ENCODE measurements around the gene RAD51.
"Not testable (repeated sequence)": the region's sequence is repeated elsewhere in the genome, so short reads cannot be mapped to it uniquely, and the experiment has no call there.

The RAD51 gene

GRCh38 chr15:40694688-40695468 is at the start of gene RAD51:
TSS of gene RAD51 (plus strand) at chr15:40695174. CDS start at chr15:40698759, 3,585 bp downstream.
- peak within 1 kb of the TSS; percentile 88 for H3K4me3 ChIP-seq (ENCODE audit: low read depth, low read length)

GRCh38 chr15:40647523-40647922 is 47.5 kb upstream of the RAD51 start:
- no peak overlapping the region for H3K4me3 ChIP-seq (ENCODE audit: low read depth, low read length)

GRCh38 chr15:40650479-40650878 is 44.5 kb upstream of the RAD51 start:
- H3K4me3 ChIP-seq (ENCODE audit: low read depth, low read length): no peak overlapping the region

GRCh38 chr15:40660686-40661085 is 34.3 kb upstream of the RAD51 start:
- H3K4me3 ChIP-seq (ENCODE audit: low read depth, low read length): no peak overlapping the region

- H3K4me3 ChIP-seq (ENCODE audit: low read depth, low read length): no peak overlapping the region
These were observed 30.1 kb upstream of the RAD51 start for GRCh38 chr15:40664909-40665308.

GRCh38 chr15:40676290-40676689 is 18.7 kb upstream of the RAD51 start:
- H3K4me3 ChIP-seq (ENCODE audit: low read depth, low read length): not testable (repeated sequence)

GRCh38 chr15:40676906-40677305 is 18.1 kb upstream of the RAD51 start:
- not testable (repeated sequence) for H3K4me3 ChIP-seq (ENCODE audit: low read depth, low read length)

- H3K4me3 ChIP-seq (ENCODE audit: low read depth, low read length): no peak overlapping the region
These were observed 14.8 kb upstream of the RAD51 start for GRCh38 chr15:40680151-40680550.

- H3K4me3 ChIP-seq (ENCODE audit: low read depth, low read length): not testable (repeated sequence)
These were observed 14.0 kb upstream of the RAD51 start for GRCh38 chr15:40680959-40681358.

GRCh38 chr15:40684381-40684780 is 10.6 kb upstream of the RAD51 start:
- no peak overlapping the region for H3K4me3 ChIP-seq (ENCODE audit: low read depth, low read length)

- H3K4me3 ChIP-seq (ENCODE audit: low read depth, low read length): no peak overlapping the region
These were observed 9.6 kb upstream of the RAD51 start for GRCh38 chr15:40685376-40685775.

GRCh38 chr15:40688932-40689799 is 5.8 kb upstream of the RAD51 start:
- H3K4me3 ChIP-seq (ENCODE audit: low read depth, low read length): no peak overlapping the region

- no peak overlapping the region for H3K4me3 ChIP-seq (ENCODE audit: low read depth, low read length)
These were observed 3.2 kb upstream of the RAD51 start for GRCh38 chr15:40691737-40692136.

- H3K4me3 ChIP-seq (ENCODE audit: low read depth, low read length): peak overlapping the region; percentile 88
These were observed 878 bp upstream of the RAD51 start for GRCh38 chr15:40693904-40694687.

- H3K4me3 ChIP-seq (ENCODE audit: low read depth, low read length): peak overlapping the region; percentile 88
These were observed 506 bp downstream of the RAD51 start for GRCh38 chr15:40695469-40695890.

GRCh38 chr15:40696228-40696627 is 1.3 kb downstream of the RAD51 start:
- peak overlapping the region; percentile 17 for H3K4me3 ChIP-seq (ENCODE audit: low read depth, low read length)

GRCh38 chr15:40697916-40698315 is 2.9 kb downstream of the RAD51 start:
- no peak overlapping the region for H3K4me3 ChIP-seq (ENCODE audit: low read depth, low read length)

- H3K4me3 ChIP-seq (ENCODE audit: low read depth, low read length): no peak overlapping the region
These were observed 7.1 kb downstream of the RAD51 start for GRCh38 chr15:40702077-40702476.

GRCh38 chr15:40706121-40706520 is 11.1 kb downstream of the RAD51 start:
- no peak overlapping the region for H3K4me3 ChIP-seq (ENCODE audit: low read depth, low read length)

- no peak overlapping the region for H3K4me3 ChIP-seq (ENCODE audit: low read depth, low read length)
These were observed 19.2 kb downstream of the RAD51 start for GRCh38 chr15:40714144-40714543.

- no peak overlapping the region for H3K4me3 ChIP-seq (ENCODE audit: low read depth, low read length)
These were observed 21.2 kb downstream of the RAD51 start for GRCh38 chr15:40716165-40716564.

All from iPS-11a (cell line).